SK-N-SH (cell line): ENCODE measurements around the gene TNFRSF12A. TPM values are rescaled to one million over a fixed set of nuclear protein-coding genes. Genes with fewer than 3 reads are reported as not detected.

Source experiments
- CTCF ChIA-PET: fragments of 300-600, 350-600 bp; formaldehyde crosslinking; extraction: SDS; loops from one replicate; lab custom pipeline; 2021; lab: Yijun Ruan, JAX
- POLR2A ChIA-PET: fragments of 350-600 bp; sonication (Branson Sonifier 250); formaldehyde crosslinking; extraction: SDS; loops from one replicate; lab custom pipeline; 2020; ENCODE audit warnings: antibody characterized with exemption, inconsistent platforms; lab: Yijun Ruan, JAX
- DNase-seq: peaks from one replicate; pipeline ENCODE4 v3.0.0; 2012
- H2AFZ ChIP-seq: fragments of 200-600 bp; sonication (generic); 2 replicates; pipeline ENCODE4 v1.8.1; 2016; ENCODE audit warnings: antibody characterized with exemption, mild to moderate bottlenecking, low read depth
- H3F3A ChIP-seq: fragments of 200-600 bp; sonication (generic); replicated peaks from 2 replicates; pipeline ENCODE3; 2016; ENCODE audit warnings: antibody characterized with exemption, mild to moderate bottlenecking; ENCODE audit not compliant: insufficient read depth
- H3K27ac ChIP-seq, 2 experiments: fragments of 200-500 bp in 1 of 2; fragments of 200-600 bp in 1 of 2; sonication (Bioruptor generic) in 1 of 2; sonication (generic), shearing (Covaris generic) in 1 of 2; 2 replicates each; pipeline versions ENCODE4 v1.5.1 to v1.6.1; 2014 to 2016; ENCODE audit warnings: low read depth in 2 of 2, inconsistent platforms in 1 of 2, low read length in 1 of 2, mild to moderate bottlenecking in 1 of 2, mixed read lengths in 1 of 2
- H3K27me3 ChIP-seq: fragments of 200-600 bp; sonication (generic), shearing (Covaris generic); 2 replicates; pipeline ENCODE4 v1.6.1; 2016; ENCODE audit warnings: mixed run types; ENCODE audit not compliant: insufficient read depth
- H3K36me3 ChIP-seq, 2 experiments: fragments of 200-500 bp in 1 of 2; fragments of 200-600 bp in 1 of 2; sonication (Bioruptor generic) in 1 of 2; sonication (generic) in 1 of 2; replicated peaks in 1 of 2; 2 replicates each; pipeline versions ENCODE3 to v1.5.1; 2014 to 2016; ENCODE audit warnings: low read length in 1 of 2, mild to moderate bottlenecking in 1 of 2; ENCODE audit not compliant: insufficient read depth in 2 of 2, control insufficient read depth in 1 of 2
- H3K4me1 ChIP-seq, 2 experiments: fragments of 200-500 bp in 1 of 2; fragments of 200-600 bp in 1 of 2; sonication (Bioruptor generic) in 1 of 2; sonication (generic), shearing (Covaris generic) in 1 of 2; 2 replicates each; pipeline versions ENCODE4 v1.5.1 to v1.6.1; 2014 to 2016; ENCODE audit warnings: low read depth in 1 of 2, low read length in 1 of 2, mixed run types in 1 of 2; ENCODE audit not compliant: insufficient read depth in 2 of 2, control insufficient read depth in 1 of 2
- H3K4me2 ChIP-seq: fragments of 200-600 bp; sonication (generic), shearing (Covaris generic); 2 replicates; pipeline ENCODE4 v1.6.1; 2017; ENCODE audit warnings: mixed run types
- H3K4me3 ChIP-seq, 2 experiments: fragments of 200-500 bp in 1 of 2; fragments of 200-600 bp in 1 of 2; sonication (Bioruptor generic) in 1 of 2; sonication (generic), shearing (Covaris generic) in 1 of 2; 2 replicates each; pipeline versions ENCODE4 v1.5.1 to v1.8.1; 2014 to 2016; ENCODE audit warnings: low read depth in 2 of 2, inconsistent platforms in 1 of 2, low read length in 1 of 2, mild to moderate bottlenecking in 1 of 2, mixed read lengths in 1 of 2, moderate library complexity in 1 of 2
- H3K79me2 ChIP-seq: fragments of 200-600 bp; sonication (generic); 2 replicates; pipeline ENCODE4 v1.8.1; 2017; ENCODE audit warnings: mild to moderate bottlenecking; ENCODE audit not compliant: insufficient read depth
- H3K9ac ChIP-seq: fragments of 200-600 bp; sonication (generic); 2 replicates; pipeline ENCODE4 v1.6.1; 2017; ENCODE audit warnings: mixed run types
- H3K9me2 ChIP-seq: fragments of 200-600 bp; sonication (generic); 2 replicates; pipeline ENCODE4 v1.6.1; 2017; ENCODE audit warnings: mixed run types
- H3K9me3 ChIP-seq: fragments of 200-600 bp; sonication (generic); 2 replicates; pipeline ENCODE4 v1.6.1; 2017; ENCODE audit warnings: mixed run types, mild to moderate bottlenecking, moderate library complexity
- H4K20me1 ChIP-seq: fragments of 200-600 bp; sonication (generic); 2 replicates; pipeline ENCODE4 v1.6.1; 2017; ENCODE audit warnings: mild to moderate bottlenecking, mixed run types; ENCODE audit not compliant: insufficient read depth
- EZH2phosphoT487 ChIP-seq: fragments of 200-600 bp; sonication (generic); IDR thresholded peaks from 2 replicates; pipeline ENCODE4 v1.6.1; 2017; ENCODE audit warnings: low read depth, mixed run types, mild to moderate bottlenecking, antibody characterized with exemption, moderate library complexity, borderline replicate concordance
- FOXJ3 ChIP-seq: sonication (generic); formaldehyde crosslinking; IDR thresholded peaks from 2 replicates; pipeline ENCODE4 v1.5.1; 2020; ENCODE audit warnings: mild to moderate bottlenecking, missing genetic modification reagents
- FOXM1 ChIP-seq: IDR thresholded peaks from 2 replicates; pipeline ENCODE4 v1.4.0; 2012; ENCODE audit warnings: low read depth, mild to moderate bottlenecking
- GATA2 ChIP-seq: sonication (generic); formaldehyde crosslinking; IDR thresholded peaks from 2 replicates; pipeline ENCODE4 v1.5.0; 2020; ENCODE audit warnings: mild to moderate bottlenecking, missing genetic modification reagents
- IRF3 ChIP-seq: fragments of 150-350 bp; IDR thresholded peaks from 2 replicates; pipeline ENCODE4 v1.6.1; 2016; ENCODE audit warnings: mild to moderate bottlenecking, low read depth, low read length
- JUND ChIP-seq: IDR thresholded peaks from 2 replicates; pipeline ENCODE4 v1.4.0; 2012
- MAX ChIP-seq: IDR thresholded peaks from 2 replicates; pipeline ENCODE4 v1.4.0; 2012; ENCODE audit warnings: low read depth
- MEF2A ChIP-seq: IDR thresholded peaks from 2 replicates; pipeline ENCODE4 v1.4.0; 2012; ENCODE audit warnings: low read depth, borderline replicate concordance
- NRF1 ChIP-seq: IDR thresholded peaks from 2 replicates; pipeline ENCODE4 v1.6.1; 2012; ENCODE audit warnings: low read depth, mild to moderate bottlenecking, low read length
- PBX3 ChIP-seq: IDR thresholded peaks from 2 replicates; pipeline ENCODE4; 2012
- RCOR1 ChIP-seq: fragments of 150-350 bp; IDR thresholded peaks from 2 replicates; pipeline ENCODE4 v1.6.1; 2017; ENCODE audit warnings: antibody characterized with exemption, low read length
- RFX5 ChIP-seq: IDR thresholded peaks from 2 replicates; pipeline ENCODE4 v1.6.1; 2012; ENCODE audit warnings: mild to moderate bottlenecking, improper control_type of control experiment, low read length
- RXRA ChIP-seq: IDR thresholded peaks from 2 replicates; pipeline ENCODE4 v1.4.0; 2012; ENCODE audit warnings: low read depth, mild to moderate bottlenecking, borderline replicate concordance
- SIN3A ChIP-seq: IDR thresholded peaks from 2 replicates; pipeline ENCODE4 v1.6.1; 2012; ENCODE audit warnings: low read depth, mild to moderate bottlenecking, low read length, moderate library complexity, borderline replicate concordance
- TAF1 ChIP-seq: IDR thresholded peaks from 2 replicates; pipeline ENCODE4 v1.6.1; 2012; ENCODE audit warnings: low read depth, mild to moderate bottlenecking, low read length, moderate library complexity, borderline replicate concordance
- YY1 ChIP-seq: IDR thresholded peaks from 2 replicates; pipeline ENCODE4 v1.4.0; 2012; ENCODE audit warnings: low read depth, mild to moderate bottlenecking
- WGBS: methylation state at CpG from one replicate; pipeline ENCODE4 v1.1.6; 2017; ENCODE audit warnings: low lambda C conversion rate; 5-methylcytosine and 5-hydroxymethylcytosine counted together
- polyA plus RNA-seq, 3 experiments: library from polyadenylated mRNA; depleted of rRNA; stranded (reverse); fragments of >200 nt; gene quantifications; 2 replicates each; pipeline ENCODE4 v1.2.3, GENCODE V29; 2012
- TF ChIP-seq, protein P1 (sequence below): fragments of 150-350 bp; IDR thresholded peaks from 2 replicates; pipeline ENCODE4 v1.6.1; 2017; ENCODE audit warnings: antibody characterized with exemption, low read length, low read depth, borderline replicate concordance
- TF ChIP-seq, protein P2 (sequence below): IDR thresholded peaks from 2 replicates; pipeline ENCODE4 v1.4.0; 2012; ENCODE audit warnings: low read depth, borderline replicate concordance
- TF ChIP-seq, protein P3 (sequence below): fragments of 200-600 bp; sonication (generic); IDR thresholded peaks from 2 replicates; pipeline ENCODE4 v1.6.1; 2017; ENCODE audit warnings: antibody characterized with exemption, mild to moderate bottlenecking, moderate library complexity

Gene TNFRSF12A
- polyA plus RNA-seq, 1 of the 3 experiments (the other 2 are of a cell fraction): 374 TPM

DNA sequence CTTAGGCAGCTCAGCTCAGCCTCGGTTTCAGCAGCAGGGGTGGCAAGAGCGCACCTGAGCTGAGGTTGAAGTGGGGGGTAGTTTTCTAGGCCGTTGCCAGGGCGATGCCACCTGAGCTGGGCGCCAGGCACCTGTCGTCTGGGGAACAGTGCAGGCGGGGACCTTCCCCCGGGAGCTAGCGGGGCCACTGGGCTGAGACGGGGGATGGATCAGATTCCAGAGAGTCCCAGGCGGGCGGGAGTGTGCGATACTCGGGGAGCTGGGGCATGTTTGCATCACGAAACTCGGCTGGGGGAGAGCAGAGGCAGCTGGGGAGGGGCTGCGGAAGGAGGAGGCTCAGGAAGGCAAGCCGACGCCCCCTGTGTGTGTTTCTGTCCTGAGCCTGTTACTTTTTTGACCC, 7.9 kb upstream of the TNFRSF12A start (continued):
- no peak for TF ChIP-seq GATA2 (CRISPR knock-in tag)
- TF ChIP-seq, protein P1, sequence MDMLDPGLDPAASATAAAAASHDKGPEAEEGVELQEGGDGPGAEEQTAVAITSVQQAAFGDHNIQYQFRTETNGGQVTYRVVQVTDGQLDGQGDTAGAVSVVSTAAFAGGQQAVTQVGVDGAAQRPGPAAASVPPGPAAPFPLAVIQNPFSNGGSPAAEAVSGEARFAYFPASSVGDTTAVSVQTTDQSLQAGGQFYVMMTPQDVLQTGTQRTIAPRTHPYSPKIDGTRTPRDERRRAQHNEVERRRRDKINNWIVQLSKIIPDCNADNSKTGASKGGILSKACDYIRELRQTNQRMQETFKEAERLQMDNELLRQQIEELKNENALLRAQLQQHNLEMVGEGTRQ: no peak
- no peak for TF ChIP-seq FOXM1
- no peak for TF ChIP-seq NRF1
- no peak for TF ChIP-seq MEF2A

DNA sequence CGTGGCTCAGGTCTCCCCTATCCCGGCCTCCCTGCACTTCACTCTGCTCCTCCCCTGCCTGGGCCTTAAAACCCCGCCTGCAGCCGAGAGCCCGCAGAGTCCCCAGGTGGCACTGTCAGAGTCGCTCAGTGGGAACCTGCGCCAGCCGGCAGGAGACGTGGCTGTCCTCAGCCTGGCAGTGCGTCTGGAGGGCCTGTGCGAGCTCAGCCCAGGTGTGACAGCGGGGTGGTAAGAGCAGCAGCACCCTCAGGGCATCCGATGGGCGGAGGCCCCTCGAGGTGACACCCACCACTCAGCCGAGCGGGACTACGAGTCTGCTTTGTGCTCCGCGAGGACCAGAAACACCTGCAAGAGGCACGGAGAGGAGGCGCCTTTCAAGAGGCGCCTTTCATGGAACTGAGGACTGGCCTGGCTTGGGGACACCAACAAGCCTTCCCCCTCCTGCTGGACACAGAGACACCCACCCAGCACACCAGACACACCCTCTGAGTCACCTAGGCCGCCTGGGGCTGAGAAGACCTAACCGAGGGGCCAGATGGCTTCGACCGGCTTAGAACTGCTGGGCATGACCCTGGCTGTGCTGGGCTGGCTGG, 7.2 kb upstream of the TNFRSF12A start, which contains the start of gene CLDN9:
TSS of gene CLDN9 (plus strand) at position 96 of the 593 bp plus-strand sequence. CDS start at position 536, 440 bp downstream.
- TF ChIP-seq PBX3 (no peak), IRF3 (no peak), MAX (no peak), TAF1 (no peak), FOXM1 (no peak)
- 74% methylated on average over 15 of the region's 27 CpGs for WGBS
- H3F3A ChIP-seq: no peaks in the 10 kb centered on the region
- no peak within 1 kb of the TSS for H2AFZ ChIP-seq
- DNase-seq: no peak
- CTCF ChIA-PET: interaction anchor here (1.0 to 1.5 kb wide), 3 partner anchors 8 to 19 kb away, joined by 3 to 5 read pairs (median 4); no protein-coding TSS in a partner anchor
- H4K20me1 ChIP-seq: no peaks in the 10 kb centered on the region
- no peak within 1 kb of the TSS for H3K4me2 ChIP-seq
- H3K4me1 ChIP-seq: peaks cover 0 to 1% of the 10 kb centered on the region in 2 experiments; a peak in 1 of 4 replicates
- no peaks in the 10 kb centered on the region for H3K27me3 ChIP-seq
- H3K9me2 ChIP-seq: no peaks in the 10 kb centered on the region
- H3K36me3 ChIP-seq: no peaks in the 10 kb centered on the region
- no peak within 1 kb of the TSS for H3K27ac ChIP-seq
- H3K79me2 ChIP-seq: no peaks in the 10 kb centered on the region
- H3K9me3 ChIP-seq: no peaks in the 10 kb centered on the region
- H3K4me3 ChIP-seq: no peak within 1 kb of the TSS
- POLR2A ChIA-PET: no interaction called here
- no peak within 1 kb of the TSS for H3K9ac ChIP-seq

GRCh38 chr16:3013491-3013951, 6.6 kb upstream of the TNFRSF12A start:
- Histone ChIP-seq H3K9ac (no peak overlapping the region), H3K9me3 (no peaks in the 10 kb centered on the region), H3K27ac (no peak overlapping the region), H3K9me2 (no peaks in the 10 kb centered on the region), H2AFZ (no peak overlapping the region), H3F3A (no peaks in the 10 kb centered on the region), H3K79me2 (no peaks in the 10 kb centered on the region), H3K27me3 (no peaks in the 10 kb centered on the region), H3K4me1 (peaks cover 0 to 6% of the 10 kb centered on the region in 2 experiments; a peak in 1 of 4 replicates), H3K4me3 (no peak overlapping the region), H3K4me2 (no peak overlapping the region), H3K36me3 (no peaks in the 10 kb centered on the region), H4K20me1 (no peaks in the 10 kb centered on the region)
- ChIA-PET CTCF (interaction anchor here (1.3 kb wide), 1 partner anchor 19 kb away, joined by 5 read pairs; no protein-coding TSS in a partner anchor), POLR2A (no interaction called here)
- 84% methylated on average over 18 of the region's 27 CpGs for WGBS
- DNase-seq: no peak
- no peak for TF ChIP-seq FOXJ3 (CRISPR knock-in tag)
- no peak for TF ChIP-seq JUND
- no peak for TF ChIP-seq SIN3A
- no peak for TF ChIP-seq RXRA
- TF ChIP-seq YY1: no peak
- no peak for TF ChIP-seq RFX5
- TF ChIP-seq, protein P2, sequence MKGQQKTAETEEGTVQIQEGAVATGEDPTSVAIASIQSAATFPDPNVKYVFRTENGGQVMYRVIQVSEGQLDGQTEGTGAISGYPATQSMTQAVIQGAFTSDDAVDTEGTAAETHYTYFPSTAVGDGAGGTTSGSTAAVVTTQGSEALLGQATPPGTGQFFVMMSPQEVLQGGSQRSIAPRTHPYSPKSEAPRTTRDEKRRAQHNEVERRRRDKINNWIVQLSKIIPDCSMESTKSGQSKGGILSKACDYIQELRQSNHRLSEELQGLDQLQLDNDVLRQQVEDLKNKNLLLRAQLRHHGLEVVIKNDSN: no peak
- TF ChIP-seq, protein P3, sequence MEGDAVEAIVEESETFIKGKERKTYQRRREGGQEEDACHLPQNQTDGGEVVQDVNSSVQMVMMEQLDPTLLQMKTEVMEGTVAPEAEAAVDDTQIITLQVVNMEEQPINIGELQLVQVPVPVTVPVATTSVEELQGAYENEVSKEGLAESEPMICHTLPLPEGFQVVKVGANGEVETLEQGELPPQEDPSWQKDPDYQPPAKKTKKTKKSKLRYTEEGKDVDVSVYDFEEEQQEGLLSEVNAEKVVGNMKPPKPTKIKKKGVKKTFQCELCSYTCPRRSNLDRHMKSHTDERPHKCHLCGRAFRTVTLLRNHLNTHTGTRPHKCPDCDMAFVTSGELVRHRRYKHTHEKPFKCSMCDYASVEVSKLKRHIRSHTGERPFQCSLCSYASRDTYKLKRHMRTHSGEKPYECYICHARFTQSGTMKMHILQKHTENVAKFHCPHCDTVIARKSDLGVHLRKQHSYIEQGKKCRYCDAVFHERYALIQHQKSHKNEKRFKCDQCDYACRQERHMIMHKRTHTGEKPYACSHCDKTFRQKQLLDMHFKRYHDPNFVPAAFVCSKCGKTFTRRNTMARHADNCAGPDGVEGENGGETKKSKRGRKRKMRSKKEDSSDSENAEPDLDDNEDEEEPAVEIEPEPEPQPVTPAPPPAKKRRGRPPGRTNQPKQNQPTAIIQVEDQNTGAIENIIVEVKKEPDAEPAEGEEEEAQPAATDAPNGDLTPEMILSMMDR: no peak
- no peak for TF ChIP-seq EZH2phosphoT487
- no peak for TF ChIP-seq RCOR1
- no peak for TF ChIP-seq MEF2A
